ENCODE measurements around the gene XPO6. TPM values are rescaled to one million over a fixed set of nuclear protein-coding genes. Genes with fewer than 3 reads are reported as not detected.

XPO6 gene
- polyA plus RNA-seq, 1 donor (not counting 4 experiments of a cell fraction or from before 2014, with no cell fraction given): 127 TPM

GRCh38 chr16:28259781-28260150, 48.0 kb upstream of the XPO6 start:
- Histone ChIP-seq H3K27me3 (ENCODE audit: control insufficient read depth, extremely low read depth, insufficient read depth, low read length) (peaks cover 41% of the 10 kb centered on the region), H3K4me2 (ENCODE audit: control insufficient read depth, extremely low read depth, insufficient read depth, low read depth, low read length) (no peak overlapping the region), H3K36me3 (ENCODE audit: control insufficient read depth in 2 of 2, extremely low read depth in 1 of 2, insufficient read depth in 2 of 2, low read length in 2 of 2) (no peaks in the 10 kb centered on the region), H3K9me3 (ENCODE audit: control insufficient read depth, low read depth, low read length) (no peaks in the 10 kb centered on the region), H3K9ac (ENCODE audit: control insufficient read depth, extremely low read depth, insufficient read depth, low read length) (no peak overlapping the region), H3K27ac (ENCODE audit: control insufficient read depth, insufficient read depth, low read length) (no peak overlapping the region), H4K20me1 (ENCODE audit: control insufficient read depth, extremely low read depth, insufficient read depth, low read length) (no peaks in the 10 kb centered on the region), H3K79me2 (ENCODE audit: control insufficient read depth, insufficient read depth, low read length) (no peaks in the 10 kb centered on the region), H3K9me1 (ENCODE audit: control insufficient read depth, extremely low read depth, insufficient read depth, low read length) (no peaks in the 10 kb centered on the region), H3K4me3 (ENCODE audit: control insufficient read depth in 2 of 3, extremely low read depth in 1 of 3, insufficient read depth in 2 of 3, low read depth in 1 of 3, low read length in 3 of 3) (no peak overlapping the region), H2AFZ (ENCODE audit: control insufficient read depth, low read length) (no peak overlapping the region), H3K4me1 (ENCODE audit: control insufficient read depth, extremely low read depth, insufficient read depth, low read length) (no peaks in the 10 kb centered on the region)
- dilution Hi-C loops (cut with MboI; ENCODE audit: extremely low pct_ligation_motif_present, low sequenced_read_pairs): no loop called here
- TF ChIP-seq CTCF (optimal IDR thresholded peaks at IDR 0.05 in 1 of 3, IDR thresholded peaks at IDR 0.05 in 1 of 3, conservative IDR thresholded peaks at IDR 0.05 in 1 of 3; ENCODE audit: extremely low read depth in 1 of 3, insufficient read depth in 2 of 3, low read length in 3 of 3) (no peak), EZH2 (IDR thresholded peaks at IDR 0.05; ENCODE audit: low read length) (no peak)
- FAIRE-seq: no peak
- DNase-seq (ENCODE audit: low read depth, low spot score): no peak

GRCh38 chr16:28259091-28259780, 47.5 kb upstream of the XPO6 start:
- H3K9me3 ChIP-seq (ENCODE audit: control insufficient read depth, low read depth, low read length): no peaks in the 10 kb centered on the region
- no peak overlapping the region for H3K9ac ChIP-seq (ENCODE audit: control insufficient read depth, extremely low read depth, insufficient read depth, low read length)
- DNase-seq (ENCODE audit: low read depth, low spot score) (no peak), FAIRE-seq (no peak)
- H4K20me1 ChIP-seq (ENCODE audit: control insufficient read depth, extremely low read depth, insufficient read depth, low read length): no peaks in the 10 kb centered on the region
- H3K27ac ChIP-seq (ENCODE audit: control insufficient read depth, insufficient read depth, low read length): no peak overlapping the region
- TF ChIP-seq EZH2 (IDR thresholded peaks at IDR 0.05; ENCODE audit: low read length) (no peak), CTCF (optimal IDR thresholded peaks at IDR 0.05 in 1 of 3, IDR thresholded peaks at IDR 0.05 in 1 of 3, conservative IDR thresholded peaks at IDR 0.05 in 1 of 3; ENCODE audit: extremely low read depth in 1 of 3, insufficient read depth in 2 of 3, low read length in 3 of 3) (no peak)
- no peaks in the 10 kb centered on the region for H3K9me1 ChIP-seq (ENCODE audit: control insufficient read depth, extremely low read depth, insufficient read depth, low read length)
- H3K4me1 ChIP-seq (ENCODE audit: control insufficient read depth, extremely low read depth, insufficient read depth, low read length): no peaks in the 10 kb centered on the region
- dilution Hi-C loops (cut with MboI; ENCODE audit: extremely low pct_ligation_motif_present, low sequenced_read_pairs): no loop called here
- H3K27me3 ChIP-seq (ENCODE audit: control insufficient read depth, extremely low read depth, insufficient read depth, low read length): peaks cover 41% of the 10 kb centered on the region
- no peak overlapping the region for H3K4me2 ChIP-seq (ENCODE audit: control insufficient read depth, extremely low read depth, insufficient read depth, low read depth, low read length)
- no peaks in the 10 kb centered on the region for H3K36me3 ChIP-seq (ENCODE audit: control insufficient read depth in 2 of 2, extremely low read depth in 1 of 2, insufficient read depth in 2 of 2, low read length in 2 of 2)
- no peak overlapping the region for H3K4me3 ChIP-seq (ENCODE audit: control insufficient read depth in 2 of 3, extremely low read depth in 1 of 3, insufficient read depth in 2 of 3, low read depth in 1 of 3, low read length in 3 of 3)
- H2AFZ ChIP-seq (ENCODE audit: control insufficient read depth, low read length): no peak overlapping the region
- H3K79me2 ChIP-seq (ENCODE audit: control insufficient read depth, insufficient read depth, low read length): no peaks in the 10 kb centered on the region
